B cell (primary cell): ENCODE data around the gene SLC25A21. TPM values are rescaled to one million over a fixed set of nuclear protein-coding genes. Genes with fewer than 3 reads are reported as not detected.

ENCODE experiments used
- ATAC-seq: fragments of 200-7000 bp; cut with Tn5 transposase; one replicate; pipeline ENCODE4 v1.10.0; 2021; ENCODE audit warnings: low read depth, mild to moderate bottlenecking, moderate number of reproducible peaks, moderate library complexity
- CTCF ChIA-PET: fragments of 350-600 bp; sonication (Branson Sonifier 250); formaldehyde crosslinking; loops from one replicate; lab custom pipeline; 2021; ENCODE audit warnings: antibody characterized with exemption, inconsistent platforms; lab: Charles Lee
- POLR2A ChIA-PET: fragments of 350-600 bp; sonication (Branson Sonifier 250); formaldehyde crosslinking; loops from one replicate; lab custom pipeline; 2021; ENCODE audit warnings: antibody characterized with exemption; lab: Charles Lee
- DNase-seq: peaks from one replicate; pipeline ENCODE4 v3.0.0; 2013
- H2AFZ ChIP-seq: 2 replicates; pipeline ENCODE4 v1.6.1; 2012; ENCODE audit warnings: mild to moderate bottlenecking, low read depth, low read length; ENCODE audit not compliant: insufficient read depth, poor library complexity, severe bottlenecking
- H3K27ac ChIP-seq, 2 donors: 1 replicate in 1 of 2; 2 replicates in 1 of 2; pipeline ENCODE4 v1.5.1; 2012 to 2013; ENCODE audit warnings: low read length in 2 of 2, mild to moderate bottlenecking in 2 of 2, moderate library complexity in 1 of 2
- H3K27me3 ChIP-seq, 4 experiments: fragments of 200-600 bp in 1 of 4; sonication (generic) in 1 of 4; replicated peaks in 1 of 4; 1 replicate in 2 of 4; 2 replicates in 2 of 4; pipeline versions ENCODE4 v1.6.1 to v1.7.0; 2013 to 2016; ENCODE audit warnings: low read length in 3 of 4, mild to moderate bottlenecking in 2 of 4, mixed read lengths in 1 of 4, moderate library complexity in 1 of 4; ENCODE audit not compliant: insufficient read depth in 4 of 4, control insufficient read depth in 3 of 4; ENCODE audit errors: control extremely low read depth in 1 of 4
- H3K36me3 ChIP-seq, 2 experiments: replicated peaks in 1 of 2; 1 replicate in 1 of 2; 2 replicates in 1 of 2; pipeline versions ENCODE4 v1.6.1 to v1.7.1; 2013; ENCODE audit warnings: low read length in 1 of 2; ENCODE audit not compliant: insufficient read depth in 2 of 2, control insufficient read depth in 1 of 2; ENCODE audit errors: control extremely low read depth in 1 of 2, extremely low read depth in 1 of 2
- H3K4me1 ChIP-seq, 2 donors: fragments of 200-600 bp in 1 of 2; sonication (generic) in 1 of 2; 1 replicate in 1 of 2; 2 replicates in 1 of 2; pipeline versions ENCODE4 v1.5.1 to v1.6.1; 2013 to 2017; ENCODE audit warnings: low read length in 2 of 2; ENCODE audit not compliant: control insufficient read depth in 2 of 2, insufficient read depth in 2 of 2
- H3K4me2 ChIP-seq: replicated peaks from 2 replicates; pipeline ENCODE3; 2012; ENCODE audit warnings: mild to moderate bottlenecking, low read depth, low read length; ENCODE audit not compliant: poor library complexity, severe bottlenecking
- H3K4me3 ChIP-seq, 5 experiments: fragments of 200-600 bp in 1 of 5; sonication (generic) in 1 of 5; 1 replicate in 3 of 5; 2 replicates in 2 of 5; pipeline versions ENCODE4 v1.5.1 to v1.7.0; 2011 to 2016; ENCODE audit warnings: low read length in 4 of 5, mild to moderate bottlenecking in 4 of 5, low read depth in 2 of 5, control low read depth in 1 of 5, moderate library complexity in 1 of 5; ENCODE audit not compliant: insufficient read depth in 1 of 5; ENCODE audit errors: control extremely low read depth in 1 of 5, extremely low read depth in 1 of 5
- H3K79me2 ChIP-seq: fragments of 200-600 bp; sonication (generic); one replicate; pipeline ENCODE4 v1.6.0; 2016; ENCODE audit warnings: low read length; ENCODE audit not compliant: control insufficient read depth, insufficient read depth
- H3K9ac ChIP-seq: fragments of 200-600 bp; sonication (generic); 2 replicates; pipeline ENCODE4 v1.6.1; 2017; ENCODE audit warnings: mild to moderate bottlenecking, low read length, moderate library complexity
- H3K9me3 ChIP-seq, 3 donors: one replicate each; pipeline versions ENCODE4 v1.6.1 to v1.7.1; 2013; ENCODE audit warnings: low read length in 2 of 3; ENCODE audit not compliant: control insufficient read depth in 2 of 3, insufficient read depth in 1 of 3; ENCODE audit errors: control extremely low read depth in 1 of 3
- H4K20me1 ChIP-seq: 2 replicates; pipeline ENCODE4 v1.6.0; 2012; ENCODE audit warnings: mild to moderate bottlenecking, low read length; ENCODE audit not compliant: insufficient read depth, control insufficient read depth, poor library complexity, severe bottlenecking
- H3K27ac Mint-ChIP-seq: one replicate; pipeline ENCODE4 v1.8.0; 2021; ENCODE audit warnings: mixed read lengths
- H3K27me3 Mint-ChIP-seq: one replicate; pipeline ENCODE4 v1.8.0; 2021; ENCODE audit warnings: mixed read lengths
- H3K4me1 Mint-ChIP-seq: one replicate; pipeline ENCODE4 v1.8.0; 2021; ENCODE audit warnings: mixed read lengths
- H3K4me3 Mint-ChIP-seq: one replicate; pipeline ENCODE4 v1.8.0; 2021; ENCODE audit warnings: mixed read lengths
- H3K9me3 Mint-ChIP-seq: one replicate; pipeline ENCODE4 v1.8.0; 2022; ENCODE audit warnings: mixed read lengths; ENCODE audit not compliant: insufficient read depth
- CTCF ChIP-seq: fragments of 200-600 bp; IDR thresholded peaks from one replicate; pipeline ENCODE4 v1.8.0; 2022; ENCODE audit warnings: antibody characterized with exemption, mild to moderate bottlenecking
- EZH2 ChIP-seq: IDR thresholded peaks from 2 replicates; pipeline ENCODE4 v1.6.1; 2012; ENCODE audit warnings: borderline replicate concordance, low read depth, mild to moderate bottlenecking, moderate library complexity, low read length; ENCODE audit not compliant: insufficient read depth, poor library complexity, severe bottlenecking
- WGBS: methylation state at CpG from one replicate; pipeline ENCODE4 v1.1.5; 2013; ENCODE audit warnings: missing lambda C conversion rate; ENCODE audit not compliant: insufficient coverage; 5-methylcytosine and 5-hydroxymethylcytosine counted together
- intact Hi-C: fragments of 100-400 bp; cut with micrococcal nuclease; formaldehyde crosslinking; loops from one replicate; pipeline ENCODE4 v1.10.0; 2022
- polyA plus RNA-seq: library from polyadenylated mRNA; depleted of rRNA; stranded (reverse); fragments of >200 nt; gene quantifications from 2 replicates; pipeline ENCODE4 v1.2.3, GENCODE V29; 2012
- total RNA-seq, 2 donors: library from RNA; stranded (reverse); fragments of 120-200 nt in 1 of 2; gene quantifications; 1 replicate in 1 of 2; 2 replicates in 1 of 2; pipeline versions ENCODE4 v1.2.3 to v1.2.4, GENCODE V29; 2013 to 2022

Gene SLC25A21
- total and polyA plus RNA-seq, 2 donors (not counting 1 experiment from before 2014, with no cell fraction given), result not detected

- POLR2A ChIA-PET, result no interaction called here
- intact Hi-C loops, result no loop called here
- TF ChIP-seq EZH2 (no peak), CTCF (no peak)
- DNase-seq (no peak), ATAC-seq (no peak)
- Histone ChIP-seq H3K9ac (no peak overlapping the region), H3K27me3 (no peaks in the 10 kb centered on the region), H2AFZ (no peak overlapping the region), H3K79me2 (no peaks in the 10 kb centered on the region), H3K4me1 (no peaks in the 10 kb centered on the region), H4K20me1 (no peaks in the 10 kb centered on the region), H3K36me3 (no peaks in the 10 kb centered on the region), H3K4me2 (no peak overlapping the region), H3K27ac (no peak overlapping the region), H3K9me3 (no peaks in the 10 kb centered on the region), H3K4me3 (no peak overlapping the region)
- Mint-ChIP-seq H3K4me3 (no peak overlapping the region), H3K4me1 (no peaks in the 10 kb centered on the region), H3K9me3 (no peaks in the 10 kb centered on the region), H3K27ac (no peak overlapping the region), H3K27me3 (no peaks in the 10 kb centered on the region)
- CTCF ChIA-PET, result no interaction called here
- no CpG with 5 or more reads among the region's 1 CpG for WGBS
These were observed 173.7 kb downstream of the SLC25A21 start for GRCh38 chr14:36998686-36999085.

- DNase-seq (no peak), ATAC-seq (no peak)
- Mint-ChIP-seq H3K27ac (no peak overlapping the region), H3K4me3 (no peak overlapping the region), H3K4me1 (no peaks in the 10 kb centered on the region), H3K9me3 (no peaks in the 10 kb centered on the region), H3K27me3 (no peaks in the 10 kb centered on the region)
- intact Hi-C loops, result no loop called here
- no peaks in the 10 kb centered on the region for H4K20me1 ChIP-seq
- no peaks in the 10 kb centered on the region for H3K36me3 ChIP-seq
- no peaks in the 10 kb centered on the region for H3K4me1 ChIP-seq
- CTCF ChIA-PET, result no interaction called here
- H2AFZ ChIP-seq, result no peak overlapping the region
- no peaks in the 10 kb centered on the region for H3K27me3 ChIP-seq
- no peaks in the 10 kb centered on the region for H3K79me2 ChIP-seq
- no peak overlapping the region for H3K4me3 ChIP-seq
- WGBS, result 80% methylated on average over 2 of the region's 4 CpGs
- POLR2A ChIA-PET, result no interaction called here
- no peaks in the 10 kb centered on the region for H3K9me3 ChIP-seq
- H3K27ac ChIP-seq, result no peak overlapping the region
- H3K9ac ChIP-seq, result no peak overlapping the region
- H3K4me2 ChIP-seq, result no peak overlapping the region
- no peak for TF ChIP-seq EZH2
These were observed 174.6 kb downstream of the SLC25A21 start for GRCh38 chr14:36997843-36998242.
